K562 (cell line): ENCODE results near the gene XKR7. TPM values are rescaled to one million over a fixed set of nuclear protein-coding genes. Genes with fewer than 3 reads are reported as not detected.

ENCODE experiments used
- ATAC-seq: fragments of 200-7000 bp; cut with Tn5 transposase; 3 replicates; pipeline ENCODE4 v1.9.1; 2020; ENCODE audit warnings: moderate library complexity
- BruUV-seq: library from RNA; stranded (reverse); fragments of 400-500 nt; replicated peaks from 2 replicates; lab custom pipeline; 2021; lab: Mats Ljungman, UMichigan
- CTCF ChIA-PET: fragments of 300-600 bp; formaldehyde crosslinking; extraction: SDS; loops from one replicate; lab custom pipeline; 2021; ENCODE audit warnings: low intra/inter-chr PET ratio; lab: Yijun Ruan, JAX
- POLR2A ChIA-PET: fragments of 300-600, 350-650 bp; sonication (Branson Sonifier 250); formaldehyde crosslinking; extraction: SDS; loops from one replicate; lab custom pipeline; 2021; ENCODE audit warnings: antibody characterized with exemption, inconsistent platforms; lab: Yijun Ruan, JAX
- DNase-seq, 4 experiments: peaks; one replicate each; pipeline versions ENCODE4 v3.0.0 to v3.0.0-alpha.2; 2011 to 2018; ENCODE audit warnings: low spot score in 3 of 4, mixed read lengths in 3 of 4; ENCODE audit errors: extremely low read depth in 1 of 4
- FAIRE-seq: peaks from 2 replicates; lab custom pipeline; 2011; peaks lifted over from hg19 to GRCh38; lab: Jason Lieb, UNC
- H2AFZ ChIP-seq: 2 replicates; pipeline ENCODE4 v1.6.0; 2011; ENCODE audit warnings: low read depth, low read length, control low read depth, inconsistent platforms
- H3K27ac ChIP-seq: fragments of 200-600 bp; 3 replicates; pipeline ENCODE4 v1.8.0; 2011; ENCODE audit warnings: low read depth, mild to moderate bottlenecking, control low read depth, inconsistent platforms, low read length, moderate library complexity, mixed read lengths; ENCODE audit errors: extremely low read depth
- H3K27me3 ChIP-seq, 2 experiments: fragments of 300-600 bp in 1 of 2; 2 replicates in 1 of 2; 3 replicates in 1 of 2; pipeline versions ENCODE4 v1.6.0 to v1.8.0; 2011; ENCODE audit warnings: inconsistent platforms in 2 of 2, low read length in 2 of 2, mild to moderate bottlenecking in 1 of 2, mixed read lengths in 1 of 2, moderate library complexity in 1 of 2; ENCODE audit not compliant: control insufficient read depth in 2 of 2, insufficient read depth in 2 of 2
- H3K36me3 ChIP-seq: fragments of 300-600 bp; 3 replicates; pipeline ENCODE4 v1.8.0; 2011; ENCODE audit warnings: mild to moderate bottlenecking, low read length, inconsistent platforms; ENCODE audit not compliant: control insufficient read depth, insufficient read depth
- H3K4me1 ChIP-seq, 2 experiments: fragments of 200-600 bp in 1 of 2; replicated peaks in 1 of 2; 2 replicates in 1 of 2; 3 replicates in 1 of 2; pipeline versions ENCODE4 v1.5.1 to v1.8.0; 2011; ENCODE audit warnings: inconsistent platforms in 2 of 2, low read length in 2 of 2, mild to moderate bottlenecking in 1 of 2, mixed read lengths in 1 of 2, moderate library complexity in 1 of 2; ENCODE audit not compliant: control insufficient read depth in 2 of 2, insufficient read depth in 2 of 2
- H3K4me2 ChIP-seq: 2 replicates; pipeline ENCODE4 v1.6.1; 2011; ENCODE audit warnings: low read length, control low read depth, inconsistent platforms, mixed read lengths; ENCODE audit not compliant: insufficient read depth
- H3K4me3 ChIP-seq: fragments of 200-600 bp; sonication (generic), shearing (Covaris generic); 2 replicates; pipeline ENCODE4 v1.5.1; 2016; ENCODE audit warnings: control low read depth, inconsistent platforms
- H3K79me2 ChIP-seq: fragments of 200-600 bp; 3 replicates; pipeline ENCODE4 v1.8.0; 2011; ENCODE audit warnings: low read length, inconsistent platforms; ENCODE audit not compliant: control insufficient read depth, insufficient read depth
- H3K9ac ChIP-seq, 2 experiments: 2 replicates each; pipeline versions ENCODE4 v1.6.0 to v1.6.1; 2011; ENCODE audit warnings: low read depth in 2 of 2, low read length in 2 of 2, control low read depth in 1 of 2, inconsistent platforms in 1 of 2, mild to moderate bottlenecking in 1 of 2, mixed read lengths in 1 of 2; ENCODE audit not compliant: insufficient read depth in 1 of 2
- H3K9me1 ChIP-seq: one replicate; pipeline ENCODE4 v1.6.0; 2011; ENCODE audit warnings: inconsistent platforms, mild to moderate bottlenecking, low read length, moderate library complexity; ENCODE audit not compliant: control insufficient read depth, insufficient read depth
- H3K9me3 ChIP-seq: replicated peaks from 2 replicates; pipeline ENCODE4 v1.5.1; 2011; ENCODE audit warnings: low read depth, low read length, inconsistent platforms; ENCODE audit not compliant: control insufficient read depth, insufficient read depth
- H4K20me1 ChIP-seq: replicated peaks from 2 replicates; pipeline ENCODE4 v1.6.1; 2011; ENCODE audit warnings: low read length, inconsistent platforms, mixed read lengths; ENCODE audit not compliant: control insufficient read depth, insufficient read depth
- ARID2 ChIP-seq: fragments of 450-650 bp; IDR thresholded peaks from 2 replicates; pipeline ENCODE4 v1.6.1; 2017; ENCODE audit warnings: antibody characterized with exemption, mild to moderate bottlenecking
- CBX8 ChIP-seq: fragments of 200-600 bp; sonication (generic); IDR thresholded peaks from 2 replicates; pipeline ENCODE4 v1.6.1; 2012; ENCODE audit warnings: borderline replicate concordance, mixed run types, low read depth, mild to moderate bottlenecking, moderate library complexity, mixed read lengths, low read length, control low read depth, inconsistent platforms; ENCODE audit not compliant: poor library complexity, severe bottlenecking; ENCODE audit errors: extremely low read depth
- DLX4 ChIP-seq: fragments of 250-450 bp; sonication (Bioruptor Pico); IDR thresholded peaks from 2 replicates; pipeline ENCODE4 v1.6.1; 2021; ENCODE audit warnings: mild to moderate bottlenecking
- FOXJ3 ChIP-seq: sonication (generic); formaldehyde crosslinking; IDR thresholded peaks from 2 replicates; pipeline ENCODE4 v1.4.0; 2020; ENCODE audit warnings: mild to moderate bottlenecking, missing genetic modification reagents
- FUS ChIP-seq: fragments of 200-400 bp; formaldehyde crosslinking; optimal IDR thresholded peaks from 2 replicates; pipeline ENCODE3; 2017; ENCODE audit warnings: low read depth, low read length
- GTF2A2 ChIP-seq: IDR thresholded peaks from 2 replicates; pipeline ENCODE4 v1.6.1; 2016; ENCODE audit warnings: mild to moderate bottlenecking, missing genetic modification characterization, missing compliant biosample characterization
- HCFC1 ChIP-seq: IDR thresholded peaks from 2 replicates; pipeline ENCODE4 v1.6.1; 2012; ENCODE audit warnings: low read depth, low read length, improper control_type of control experiment
- HNRNPL ChIP-seq: fragments of 200-400 bp; formaldehyde crosslinking; IDR thresholded peaks from 2 replicates; pipeline ENCODE4 v1.6.1; 2017; ENCODE audit warnings: low read depth, mild to moderate bottlenecking, low read length
- L3MBTL2 ChIP-seq: fragments of 450-650 bp; IDR thresholded peaks from 2 replicates; pipeline ENCODE4 v1.6.1; 2016; ENCODE audit warnings: mild to moderate bottlenecking, moderate library complexity
- MLX ChIP-seq, 2 experiments: fragments of 450-650 bp in 1 of 2; sonication (generic) in 1 of 2; formaldehyde crosslinking; conservative IDR thresholded peaks; 2 replicates each; pipeline versions ENCODE4 v1.4.0 to v1.8.1; 2020 to 2022; ENCODE audit warnings: mild to moderate bottlenecking in 1 of 2, missing genetic modification reagents in 1 of 2
- NCOR1 ChIP-seq: fragments of 450-650 bp; IDR thresholded peaks from 2 replicates; pipeline ENCODE4 v1.6.1; 2016; ENCODE audit warnings: mild to moderate bottlenecking, moderate library complexity
- POLR2A ChIP-seq: fragments of 450-650 bp; conservative IDR thresholded peaks from 2 replicates; pipeline ENCODE4 v1.6.1; 2016
- RHOXF2B ChIP-seq: fragments of 250-450 bp; sonication (Bioruptor Pico); conservative IDR thresholded peaks from 2 replicates; pipeline ENCODE4 v1.5.1; 2021
- RNF2 ChIP-seq: sonication (generic); IDR thresholded peaks from 2 replicates; pipeline ENCODE4 v1.6.1; 2016
- TEAD1 ChIP-seq, 2 experiments: fragments of 450-650 bp in 1 of 2; sonication (generic) in 1 of 2; formaldehyde crosslinking; IDR thresholded peaks; 2 replicates each; pipeline versions ENCODE4 v1.4.0 to v1.8.0; 2020 to 2022; ENCODE audit warnings: mild to moderate bottlenecking in 2 of 2, missing genetic modification reagents in 1 of 2
- ZBTB5 ChIP-seq: fragments of 450-650 bp; IDR thresholded peaks from 2 replicates; pipeline ENCODE4 v1.6.1; 2017; ENCODE audit warnings: antibody characterized with exemption
- ZNF263 ChIP-seq: sonication (generic); formaldehyde crosslinking; IDR thresholded peaks from 2 replicates; pipeline ENCODE4 v1.8.0; 2022; ENCODE audit warnings: mild to moderate bottlenecking, missing genetic modification reagents, borderline replicate concordance
- ZNF282 ChIP-seq: sonication (generic); formaldehyde crosslinking; IDR thresholded peaks from 2 replicates; pipeline ENCODE4 v1.8.1; 2023; ENCODE audit warnings: missing genetic modification reagents
- ZNF316 ChIP-seq: fragments of 450-650 bp; IDR thresholded peaks from 2 replicates; pipeline ENCODE4 v1.6.1; 2016
- ZNF398 ChIP-seq: fragments of 250-450 bp; sonication (Bioruptor Pico); IDR thresholded peaks from 2 replicates; pipeline ENCODE4 v1.8.0; 2021; ENCODE audit warnings: moderate library complexity, mild to moderate bottlenecking, inconsistent platforms
- WGBS: fragments of 100-300 bp; shearing (Covaris generic); methylation state at CpG from one replicate; pipeline ENCODE4 v1.1.6; 2016; ENCODE audit warnings: low coverage, mixed read lengths; ENCODE audit not compliant: insufficient coverage; ENCODE audit errors: missing lambda C conversion rate; 5-methylcytosine and 5-hydroxymethylcytosine counted together
- in situ Hi-C: fragments of 300-500 bp; cut with MboI; formaldehyde crosslinking; loops from 4 replicates; pipeline ENCODE4 v1.15.0; 2018; ENCODE audit warnings: inconsistent platforms, mixed read lengths
- intact Hi-C: fragments of 100-400 bp; cut with micrococcal nuclease; formaldehyde crosslinking; loops from 2 replicates; pipeline ENCODE4 v1.14.2; 2022
- polyA plus RNA-seq, 8 experiments: library from polyadenylated mRNA; depleted of rRNA in 4 of 8; stranded (reverse) in 5 of 8; unstranded in 3 of 8; fragments of >200 nt; fragmentation: Nextera tagmentation in 2 of 8; fragmentation: Illumina TruSeq in 1 of 8; extraction: Ambion mirVana in 2 of 8; extraction: Trizol in 1 of 8; gene quantifications; 2 replicates each; pipeline versions ENCODE4 v1.2.1 to v1.2.3, GENCODE V29; 2011 to 2014; ENCODE audit warnings: inconsistent platforms in 1 of 8, missing spikeins in 1 of 8
- total RNA-seq, 7 experiments: library from RNA; depleted of rRNA in 6 of 7; stranded (reverse); fragments of >200 nt in 6 of 7; fragmentation: Illumina TruSeq in 2 of 7; extraction: Trizol in 2 of 7; gene quantifications; 2 replicates each; pipeline versions ENCODE4 v1.2.1 to v1.2.3, GENCODE V29; 2011 to 2021; ENCODE audit warnings: low replicate concordance in 1 of 7

Gene XKR7
- total and polyA plus RNA-seq, 9 of the 15 experiments (the other 6 are each of a cell fraction or from before 2014, with no cell fraction given): 0.02 TPM; not detected in 8

- no peak overlapping the region for H3K4me2 ChIP-seq
- in situ Hi-C loops: no loop called here
Observed at GRCh38 chr20:32033316-32033715, 65.4 kb downstream of the XKR7 start.

More at GRCh38 chr20:32033316-32033715, 65.4 kb downstream of the XKR7 start:
- no peak overlapping the region for H2AFZ ChIP-seq
- H3K4me1 ChIP-seq: peaks cover 11% of the 10 kb centered on the region in 2 experiments
- TF ChIP-seq CBX8 (no peak), ZNF263 (CRISPR knock-in tag) (no peak), L3MBTL2 (no peak), ZNF316 (no peak), POLR2A (no peak), HCFC1 (no peak), NCOR1 (no peak), HNRNPL (no peak), RNF2 (no peak), FUS (no peak), ZBTB5 (no peak), DLX4 (CRISPR knock-in tag) (no peak), TEAD1 (CRISPR knock-in tag; IDR thresholded peaks at IDR 0.05) (no peak), ZNF398 (CRISPR knock-in tag) (no peak), FOXJ3 (no peak), ARID2 (no peak), GTF2A2 (no peak), ZNF282 (CRISPR knock-in tag) (no peak), RHOXF2B (CRISPR knock-in tag) (no peak), MLX (CRISPR knock-in tag; conservative IDR thresholded peaks at IDR 0.05) (no peak)
- no peaks in the 10 kb centered on the region for H3K79me2 ChIP-seq
- CTCF ChIA-PET: interaction anchor here (0.8 kb wide), 1 partner anchor 206 kb away, joined by 3 read pairs; no protein-coding TSS in a partner anchor
- H3K27me3 ChIP-seq: peaks cover 6 to 42% of the 10 kb centered on the region in 2 experiments; a peak in 4 of 5 replicates
- 2% methylated on average over 2 of the region's 2 CpGs for WGBS
- H3K9me3 ChIP-seq: no peaks in the 10 kb centered on the region; the same call in 1 of the 2 replicates
- no peak overlapping the region for H3K9ac ChIP-seq
- intact Hi-C loops: loop anchor here (5.0 to 10.0 kb wide), 2 partner anchors 81 to 209 kb away; partner anchors contain the start of gene PDRG1
- H3K27ac ChIP-seq: no peak overlapping the region
- H3K9me1 ChIP-seq: no peaks in the 10 kb centered on the region
- POLR2A ChIA-PET: no interaction called here
- H3K36me3 ChIP-seq: no peaks in the 10 kb centered on the region
- no peaks in the 10 kb centered on the region for H4K20me1 ChIP-seq
- FAIRE-seq (no peak), DNase-seq (no peak), ATAC-seq (no peak)
- no TSS peak for BruUV-seq
- H3K4me3 ChIP-seq: no peak overlapping the region
